HEK293 (cell line): ENCODE results near the gene SEC11A.

Source experiments
- ATF2 ChIP-seq: fragments of 450-650 bp; formaldehyde crosslinking; IDR thresholded peaks from 2 replicates; pipeline ENCODE4 v1.5.1; 2016; ENCODE audit warnings: missing biosample characterization, missing genetic modification characterization, low read depth
- BCL11B ChIP-seq: fragments of 450-650 bp; formaldehyde crosslinking; IDR thresholded peaks from 2 replicates; pipeline ENCODE4 v1.5.1; 2016; ENCODE audit warnings: low read depth, missing biosample characterization, missing genetic modification characterization
- GFI1B ChIP-seq: fragments of 450-650 bp; formaldehyde crosslinking; IDR thresholded peaks from 2 replicates; pipeline ENCODE4 v1.5.1; 2016; ENCODE audit warnings: missing biosample characterization, missing genetic modification characterization
- GLI4 ChIP-seq: fragments of 450-650 bp; formaldehyde crosslinking; IDR thresholded peaks from 2 replicates; pipeline ENCODE4 v1.5.1; 2016; ENCODE audit warnings: missing biosample characterization, missing genetic modification characterization
- HOXC10 ChIP-seq: sonication (generic); formaldehyde crosslinking; IDR thresholded peaks from 2 replicates; pipeline ENCODE4 v1.8.1; 2023; ENCODE audit warnings: mild to moderate bottlenecking, missing genetic modification reagents
- KLF16 ChIP-seq: fragments of 450-650 bp; formaldehyde crosslinking; IDR thresholded peaks from 2 replicates; pipeline ENCODE4 v1.5.1; 2017; ENCODE audit warnings: missing biosample characterization, missing genetic modification characterization
- KLF7 ChIP-seq: fragments of 450-650 bp; formaldehyde crosslinking; IDR thresholded peaks from 2 replicates; pipeline ENCODE4 v1.5.1; 2016; ENCODE audit warnings: missing biosample characterization, missing genetic modification characterization, borderline replicate concordance
- SETDB1 ChIP-seq: IDR thresholded peaks from one replicate; pipeline ENCODE4 v1.6.1; 2017; ENCODE audit warnings: mild to moderate bottlenecking, low read length, moderate library complexity, mixed read lengths; ENCODE audit not compliant: insufficient read length
- SP2 ChIP-seq: fragments of 450-650 bp; formaldehyde crosslinking; IDR thresholded peaks from 2 replicates; pipeline ENCODE4 v1.5.1; 2016; ENCODE audit warnings: missing biosample characterization, missing genetic modification characterization
- SP7 ChIP-seq: fragments of 450-650 bp; formaldehyde crosslinking; IDR thresholded peaks from 2 replicates; pipeline ENCODE4 v1.5.1; 2016; ENCODE audit warnings: missing biosample characterization, missing genetic modification characterization
- TSHZ1 ChIP-seq: fragments of 450-650 bp; formaldehyde crosslinking; IDR thresholded peaks from 2 replicates; pipeline ENCODE4 v1.5.1; 2016; ENCODE audit warnings: missing biosample characterization, missing genetic modification characterization, borderline replicate concordance
- ZBTB26 ChIP-seq: fragments of 450-650 bp; formaldehyde crosslinking; optimal IDR thresholded peaks from 2 replicates; pipeline ENCODE3; 2016; ENCODE audit warnings: missing biosample characterization, mild to moderate bottlenecking, missing genetic modification characterization
- ZBTB7A ChIP-seq: fragments of 450-650 bp; formaldehyde crosslinking; IDR thresholded peaks from 2 replicates; pipeline ENCODE4 v1.5.1; 2016; ENCODE audit warnings: low read depth, missing biosample characterization, missing genetic modification characterization
- ZNF169 ChIP-seq: fragments of 450-650 bp; formaldehyde crosslinking; IDR thresholded peaks from 2 replicates; pipeline ENCODE4 v1.5.1; 2016; ENCODE audit warnings: missing biosample characterization, missing genetic modification characterization
- ZNF202 ChIP-seq: fragments of 450-650 bp; formaldehyde crosslinking; IDR thresholded peaks from 2 replicates; pipeline ENCODE4 v1.5.1; 2016; ENCODE audit warnings: missing biosample characterization, missing genetic modification characterization, borderline replicate concordance
- ZNF211 ChIP-seq: fragments of 450-650 bp; formaldehyde crosslinking; IDR thresholded peaks from 2 replicates; pipeline ENCODE4 v1.5.1; 2016; ENCODE audit warnings: low read depth, missing biosample characterization, missing genetic modification characterization
- ZNF280C ChIP-seq: fragments of 450-650 bp; formaldehyde crosslinking; IDR thresholded peaks from 2 replicates; pipeline ENCODE4 v1.5.1; 2016; ENCODE audit warnings: missing biosample characterization, missing genetic modification characterization
- ZNF302 ChIP-seq: fragments of 450-650 bp; formaldehyde crosslinking; IDR thresholded peaks from 2 replicates; pipeline ENCODE4 v1.5.1; 2016; ENCODE audit warnings: missing biosample characterization, missing genetic modification characterization, low read depth
- ZNF324 ChIP-seq: fragments of 450-650 bp; formaldehyde crosslinking; IDR thresholded peaks from 2 replicates; pipeline ENCODE4 v1.5.1; 2016; ENCODE audit warnings: missing biosample characterization, missing genetic modification characterization
- ZNF394 ChIP-seq: fragments of 450-650 bp; formaldehyde crosslinking; IDR thresholded peaks from 2 replicates; pipeline ENCODE4 v1.5.1; 2016; ENCODE audit warnings: missing biosample characterization, missing genetic modification characterization, mild to moderate bottlenecking, moderate library complexity, borderline replicate concordance
- ZNF449 ChIP-seq: fragments of 450-650 bp; formaldehyde crosslinking; IDR thresholded peaks from 2 replicates; pipeline ENCODE4 v1.5.1; 2017; ENCODE audit warnings: missing biosample characterization, mild to moderate bottlenecking, missing genetic modification characterization, moderate library complexity
- ZNF501 ChIP-seq: fragments of 450-650 bp; formaldehyde crosslinking; IDR thresholded peaks from 2 replicates; pipeline ENCODE4 v1.5.1; 2016; ENCODE audit warnings: missing biosample characterization, missing genetic modification characterization
- ZNF514 ChIP-seq: fragments of 450-650 bp; formaldehyde crosslinking; IDR thresholded peaks from 2 replicates; pipeline ENCODE4 v1.5.1; 2016; ENCODE audit warnings: missing biosample characterization, missing genetic modification characterization
- ZNF521 ChIP-seq: fragments of 450-650 bp; formaldehyde crosslinking; IDR thresholded peaks from 2 replicates; pipeline ENCODE4 v1.5.1; 2017; ENCODE audit warnings: missing biosample characterization, mild to moderate bottlenecking, missing genetic modification characterization
- ZNF529 ChIP-seq: fragments of 450-650 bp; formaldehyde crosslinking; IDR thresholded peaks from 2 replicates; pipeline ENCODE4 v1.5.1; 2017; ENCODE audit warnings: missing genetic modification characterization, missing biosample characterization; ENCODE audit not compliant: insufficient replicate concordance
- ZNF623 ChIP-seq: fragments of 450-650 bp; formaldehyde crosslinking; IDR thresholded peaks from 2 replicates; pipeline ENCODE4 v1.5.1; 2016; ENCODE audit warnings: missing biosample characterization, missing genetic modification characterization
- ZNF658 ChIP-seq: fragments of 450-650 bp; formaldehyde crosslinking; IDR thresholded peaks from 2 replicates; pipeline ENCODE4; 2016; ENCODE audit warnings: missing biosample characterization, missing genetic modification characterization
- ZNF747 ChIP-seq: fragments of 450-650 bp; formaldehyde crosslinking; IDR thresholded peaks from 2 replicates; pipeline ENCODE4 v1.5.1; 2016; ENCODE audit warnings: missing biosample characterization, missing genetic modification characterization
- ZNF792 ChIP-seq: fragments of 450-650 bp; formaldehyde crosslinking; IDR thresholded peaks from 2 replicates; pipeline ENCODE4 v1.5.1; 2016; ENCODE audit warnings: missing biosample characterization, missing genetic modification characterization
- ZNF843 ChIP-seq: fragments of 450-650 bp; formaldehyde crosslinking; IDR thresholded peaks from 2 replicates; pipeline ENCODE4 v1.5.1; 2016; ENCODE audit warnings: missing biosample characterization, missing genetic modification characterization
- ZSCAN5A ChIP-seq: fragments of 450-650 bp; formaldehyde crosslinking; IDR thresholded peaks from 2 replicates; pipeline ENCODE4 v1.5.1; 2016; ENCODE audit warnings: missing biosample characterization, missing genetic modification characterization

SEC11A gene

GRCh38 chr15:84685304-84685703 lies 30.6 kb downstream of the SEC11A start (continued):
- TF ChIP-seq ZNF529 (tag by site-specific recombination), result no peak
- TF ChIP-seq ZNF202 (tag by site-specific recombination), result no peak
- TF ChIP-seq ZNF843 (tag by site-specific recombination), result no peak
- TF ChIP-seq ZNF169 (tag by site-specific recombination), result no peak
- peak; percentile 23 for TF ChIP-seq SETDB1
- no peak for TF ChIP-seq ZBTB26 (tag by site-specific recombination)
- no peak for TF ChIP-seq ZNF211 (tag by site-specific recombination)
- no peak for TF ChIP-seq GFI1B (tag by site-specific recombination)
- TF ChIP-seq ZNF324, result no peak
- TF ChIP-seq ZNF302 (tag by site-specific recombination), result no peak
- TF ChIP-seq SP7 (tag by site-specific recombination), result peak; percentile 85
- TF ChIP-seq ZNF747, result no peak
- no peak for TF ChIP-seq GLI4
- TF ChIP-seq SP2 (tag by site-specific recombination), result peak; percentile 34
- no peak for TF ChIP-seq ZNF394 (tag by site-specific recombination)
- 0 out of 2 replicates have a peak, but pooled peaks have one; percentile 4 for TF ChIP-seq ZNF623 (tag by site-specific recombination)
- TF ChIP-seq ZNF521 (tag by site-specific recombination), result no peak
- no peak for TF ChIP-seq KLF16 (tag by site-specific recombination)
- no peak for TF ChIP-seq ATF2
- TF ChIP-seq ZNF280C (tag by site-specific recombination), result no peak
- TF ChIP-seq ZBTB7A (tag by site-specific recombination), result no peak
- TF ChIP-seq BCL11B (tag by site-specific recombination), result no peak
- TF ChIP-seq ZNF792 (tag by site-specific recombination), result no peak
- no peak for TF ChIP-seq ZNF501
- no peak for TF ChIP-seq ZNF449 (tag by site-specific recombination)
- no peak for TF ChIP-seq HOXC10 (CRISPR knock-in tag)
- TF ChIP-seq KLF7, result no peak
- no peak for TF ChIP-seq ZNF658 (tag by site-specific recombination)
- TF ChIP-seq TSHZ1 (tag by site-specific recombination), result 0 out of 2 replicates have a peak, but pooled peaks have one; percentile 27
- peak; percentile 87; the same call in 1 of the 2 replicates for TF ChIP-seq ZSCAN5A (tag by site-specific recombination)
- no peak for TF ChIP-seq ZNF514
